Stimulated activated CD4-positive, alpha-beta T cell treated with anti-CD3 and anti-CD28 coated beads, Interleukin-2, amount 100 ng/mL, for 24 hours (primary cell): ENCODE measurements around the gene NTF4.
A peak's percentile ranks its signal among the peaks of the same experiment; 100 is the strongest.

Source experiments
- DNase-seq, 2 donors: peaks; one replicate each; pipeline ENCODE4 v3.0.0-alpha.2; 2020

The NTF4 gene, protein sequence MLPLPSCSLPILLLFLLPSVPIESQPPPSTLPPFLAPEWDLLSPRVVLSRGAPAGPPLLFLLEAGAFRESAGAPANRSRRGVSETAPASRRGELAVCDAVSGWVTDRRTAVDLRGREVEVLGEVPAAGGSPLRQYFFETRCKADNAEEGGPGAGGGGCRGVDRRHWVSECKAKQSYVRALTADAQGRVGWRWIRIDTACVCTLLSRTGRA

DNA sequence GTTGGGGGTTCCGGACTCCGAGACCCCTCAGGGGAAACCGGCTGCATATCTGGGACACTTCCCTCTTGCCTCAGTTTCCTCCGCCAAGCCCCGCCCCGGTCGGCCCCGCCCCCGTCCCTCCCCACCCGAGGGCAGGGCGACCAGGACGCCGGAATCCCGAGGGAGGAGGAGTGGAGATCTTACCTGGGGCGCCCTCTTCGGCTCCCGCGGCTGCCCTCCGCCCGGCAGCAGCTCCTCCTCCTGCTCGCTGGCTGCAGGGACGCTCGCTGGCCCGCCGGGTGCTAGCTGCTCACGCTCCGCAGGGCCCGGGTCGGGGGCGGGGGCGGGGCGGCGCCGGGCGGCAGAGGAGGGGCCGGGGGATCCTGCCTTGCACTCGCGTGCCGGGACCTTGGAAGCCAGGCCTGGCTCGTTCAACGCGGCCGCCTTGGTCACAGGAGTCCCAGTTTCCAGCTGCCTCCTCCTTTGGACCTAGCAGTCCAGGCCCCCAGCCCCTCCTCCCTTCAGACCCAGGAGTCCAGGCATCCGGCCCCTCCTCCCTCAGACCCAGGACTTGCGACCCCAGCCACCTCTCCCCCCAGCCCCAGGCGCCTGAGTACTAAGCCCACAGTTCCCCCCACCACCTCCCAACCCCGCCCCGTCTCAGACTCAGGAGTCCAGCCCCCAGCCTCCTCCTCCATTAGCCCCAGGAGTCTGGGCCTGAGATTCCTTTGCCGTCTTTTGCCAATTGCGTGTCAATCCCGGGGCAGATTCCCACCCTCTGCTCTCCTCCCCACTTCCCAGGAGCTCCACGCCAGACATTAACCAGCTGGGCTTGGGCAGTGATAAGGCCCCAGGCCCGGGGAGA is at the start of gene NTF4:
Gene NTF4, minus strand, starts transcription at position 51 of the 844 bp plus-strand sequence. CDS start 2,821 bp downstream, outside the sequence.
- DNase-seq, result no peak

DNA sequence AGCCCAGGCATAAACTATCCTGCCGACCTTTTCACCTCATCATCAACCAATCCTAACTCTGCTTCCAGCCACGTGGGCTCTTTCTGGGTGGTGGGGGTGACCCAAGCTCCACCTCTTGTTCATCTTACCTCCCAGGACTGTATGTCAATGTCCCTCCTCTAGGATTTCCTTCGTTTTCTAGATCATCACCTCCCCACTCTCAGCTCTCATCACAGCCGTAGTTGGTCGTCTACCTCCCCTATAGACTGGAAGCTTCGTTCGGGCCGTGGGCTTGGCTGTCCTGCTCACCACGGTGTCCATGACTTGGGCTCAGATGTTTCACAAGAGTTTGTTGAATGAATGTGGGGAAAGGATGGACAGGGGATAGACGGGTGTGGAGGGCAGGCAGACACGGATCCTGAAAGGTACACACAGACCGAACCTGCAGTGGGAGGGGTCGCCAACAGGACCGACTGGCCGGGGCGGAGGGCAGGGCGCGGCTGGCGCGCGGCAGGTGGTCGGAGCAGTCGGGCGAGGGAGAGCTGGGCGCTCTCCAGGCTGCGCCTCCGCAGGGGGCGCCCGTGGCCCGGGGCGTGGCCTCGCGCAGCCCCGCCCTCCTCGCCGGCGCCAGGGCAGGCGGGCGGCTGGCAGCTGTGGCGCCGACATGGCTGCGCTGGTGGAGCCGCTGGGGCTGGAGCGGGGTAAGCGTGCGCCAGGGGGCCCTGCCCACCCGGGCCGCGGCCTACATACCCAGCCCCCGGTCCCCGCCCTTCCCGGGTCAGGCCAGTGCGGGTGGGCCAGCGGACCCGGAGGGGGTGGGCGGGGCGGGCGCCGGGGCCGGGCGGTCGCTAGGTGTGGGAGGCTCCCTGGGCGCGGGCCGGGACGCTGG is 49.4 kb upstream of the NTF4 start, which contains the start of gene LIN7B:
Gene LIN7B, plus strand, starts transcription at position 609 of the 868 bp plus-strand sequence. Its CDS starts 35 bp downstream, at position 644.
- DNase-seq, result peak; percentile 70 to 75

DNA sequence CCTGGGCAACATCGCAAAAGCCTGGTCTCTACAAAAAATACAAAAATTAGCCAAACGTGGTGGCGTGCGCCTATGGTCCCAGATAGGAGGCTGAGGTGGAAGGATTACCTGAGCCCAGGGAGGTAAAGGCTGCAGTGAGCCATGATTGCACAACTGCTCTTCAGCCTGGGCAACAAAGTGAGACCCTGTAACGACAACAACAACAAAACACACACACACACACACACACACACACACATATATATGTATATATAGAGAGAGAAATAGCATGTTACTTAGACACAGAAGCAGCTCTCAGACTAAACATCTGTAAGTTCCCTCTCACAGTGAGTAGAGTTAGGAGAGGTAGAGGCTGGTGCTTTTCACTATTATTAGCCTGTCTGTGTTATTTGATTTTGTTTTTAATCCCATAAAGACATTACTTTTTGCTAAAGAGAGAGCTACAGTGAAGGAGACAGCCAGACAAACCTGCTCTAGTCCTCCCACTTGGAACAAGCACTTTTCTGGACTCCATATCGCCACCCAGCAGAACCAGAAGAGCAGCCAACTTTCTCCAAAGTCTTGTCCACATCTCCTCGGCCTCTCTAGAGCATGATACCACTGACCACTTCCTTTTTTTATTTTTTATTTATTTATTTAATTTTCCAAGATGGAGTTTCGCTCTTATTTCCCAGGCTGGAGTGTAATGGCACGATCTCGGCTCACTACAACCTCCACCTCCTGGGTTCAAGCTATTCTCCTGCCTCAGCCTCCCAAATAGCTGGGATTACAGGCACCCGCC is 46.8 kb upstream of the NTF4 start:
- DNase-seq, result no peak

DNA sequence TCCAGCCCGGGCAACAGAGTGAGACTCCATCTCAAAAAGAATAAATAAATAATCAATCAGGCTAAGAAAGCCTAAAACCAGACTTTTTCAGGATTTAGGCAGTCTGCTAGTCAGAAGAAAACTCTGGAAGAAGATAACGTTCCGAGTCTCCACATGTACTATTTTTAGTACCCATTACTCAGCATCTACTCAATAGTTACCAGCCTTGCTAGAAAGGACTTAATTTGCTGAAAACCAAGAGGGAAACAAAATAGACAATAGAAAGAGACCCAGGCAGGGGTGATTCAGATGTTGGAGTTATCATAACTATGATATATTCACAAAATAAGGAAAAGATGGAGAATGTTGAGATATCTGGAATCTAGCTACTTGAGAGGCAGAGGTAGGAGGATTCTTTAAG is 45.9 kb upstream of the NTF4 start:
- no peak for DNase-seq

DNA sequence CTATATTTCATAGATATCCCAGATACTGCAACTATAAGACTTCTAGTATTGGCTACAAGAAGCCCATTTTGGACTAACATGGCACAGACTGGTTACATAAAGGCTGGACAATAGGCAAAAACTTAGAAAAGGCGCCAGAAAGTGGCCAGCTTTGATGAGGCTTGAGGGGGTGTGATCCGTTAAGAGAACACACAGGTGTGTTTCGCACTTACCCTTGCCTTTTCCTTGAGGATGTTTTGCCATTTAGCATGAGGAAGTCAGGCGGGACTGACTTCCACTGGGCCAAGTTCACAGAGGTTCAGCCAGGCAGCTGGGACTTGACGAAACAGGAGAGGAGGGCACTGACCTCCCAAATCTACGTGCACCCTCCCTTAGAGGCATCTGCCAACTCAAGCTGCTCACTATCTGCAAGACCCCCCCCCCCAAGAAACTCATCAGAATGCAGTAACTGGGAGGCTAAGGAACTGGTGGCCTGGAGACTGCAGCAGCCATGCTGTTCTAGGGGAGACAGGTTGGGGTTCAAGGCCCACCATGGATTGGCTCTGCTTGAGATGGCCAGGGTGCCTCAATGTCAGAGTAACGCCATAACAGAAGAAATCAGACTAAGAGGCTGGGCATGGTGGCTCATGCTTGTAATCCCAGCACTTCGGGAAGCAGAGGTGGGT is 45.1 kb upstream of the NTF4 start:
- no peak for DNase-seq

DNA sequence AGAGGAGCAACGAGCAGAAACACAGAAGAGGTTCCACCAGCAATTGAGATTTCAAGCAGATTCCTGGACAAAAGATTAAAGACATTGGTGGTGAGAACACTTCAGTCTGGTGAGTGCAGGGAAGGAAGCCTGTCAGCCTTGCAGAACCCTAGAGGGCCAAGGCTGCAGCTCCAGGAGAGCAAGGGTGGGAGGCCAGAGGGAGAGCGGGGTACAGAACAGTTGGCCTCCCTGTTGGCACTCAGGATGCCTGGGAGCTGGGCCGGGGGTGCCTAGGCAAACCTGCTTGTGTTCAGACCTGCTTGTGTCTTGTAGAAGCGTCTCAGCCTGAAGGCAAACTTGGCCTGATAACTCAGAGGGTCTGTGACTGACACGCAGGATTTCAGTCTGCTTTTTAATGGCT is 44.4 kb upstream of the NTF4 start:
- DNase-seq, result no peak

DNA sequence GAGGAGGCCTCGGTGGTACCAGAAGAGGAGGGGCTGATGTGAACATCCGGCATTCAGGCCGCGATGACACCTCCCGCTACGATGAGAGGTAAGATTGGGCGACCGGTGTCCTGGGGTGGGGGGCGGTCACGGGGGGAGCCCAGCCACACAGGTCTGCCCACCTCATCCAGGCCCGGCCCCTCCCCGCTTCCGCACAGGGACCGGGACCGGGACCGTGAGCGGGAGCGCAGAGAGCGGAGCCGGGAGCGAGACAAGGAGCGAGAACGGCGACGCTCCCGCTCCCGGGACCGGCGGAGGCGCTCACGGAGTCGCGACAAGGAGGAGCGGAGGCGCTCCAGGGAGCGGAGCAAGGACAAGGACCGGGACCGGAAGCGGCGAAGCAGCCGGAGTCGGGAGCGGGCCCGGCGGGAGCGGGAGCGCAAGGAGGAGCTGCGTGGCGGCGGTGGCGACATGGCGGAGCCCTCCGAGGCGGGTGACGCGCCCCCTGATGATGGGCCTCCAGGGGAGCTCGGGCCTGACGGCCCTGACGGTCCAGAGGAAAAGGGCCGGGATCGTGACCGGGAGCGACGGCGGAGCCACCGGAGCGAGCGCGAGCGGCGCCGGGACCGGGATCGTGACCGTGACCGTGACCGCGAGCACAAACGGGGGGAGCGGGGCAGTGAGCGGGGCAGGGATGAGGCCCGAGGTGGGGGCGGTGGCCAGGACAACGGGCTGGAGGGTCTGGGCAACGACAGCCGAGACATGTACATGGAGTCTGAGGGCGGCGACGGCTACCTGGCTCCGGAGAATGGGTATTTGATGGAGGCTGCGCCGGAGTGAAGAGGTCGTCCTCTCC is 43.2 kb upstream of the NTF4 start:
- no peak for DNase-seq

DNA sequence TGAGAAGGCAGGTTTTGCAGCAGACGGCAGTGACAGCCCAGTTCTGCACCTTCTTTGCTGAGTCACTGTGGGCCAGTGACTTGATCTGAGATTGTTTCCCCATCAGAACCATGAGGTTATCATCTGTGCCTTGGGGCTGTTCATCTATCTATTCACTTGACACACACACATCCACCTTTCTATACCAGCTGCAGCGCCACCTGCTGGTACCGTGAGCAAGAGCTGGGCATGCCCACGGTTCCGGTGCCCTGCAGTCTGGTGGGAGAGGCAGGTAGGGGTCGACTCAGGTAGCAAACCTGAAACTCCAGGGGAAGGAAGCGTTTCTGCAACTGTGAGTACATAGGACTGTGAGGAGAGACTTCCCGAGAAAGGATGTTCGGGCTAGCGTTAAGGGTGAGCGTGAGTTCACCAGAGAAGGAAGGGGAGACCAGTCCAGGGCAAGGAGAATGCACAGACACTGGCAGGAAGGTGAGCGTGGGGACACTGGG is 42.1 kb upstream of the NTF4 start:
- DNase-seq, result peak; percentile 75 to 78

DNA sequence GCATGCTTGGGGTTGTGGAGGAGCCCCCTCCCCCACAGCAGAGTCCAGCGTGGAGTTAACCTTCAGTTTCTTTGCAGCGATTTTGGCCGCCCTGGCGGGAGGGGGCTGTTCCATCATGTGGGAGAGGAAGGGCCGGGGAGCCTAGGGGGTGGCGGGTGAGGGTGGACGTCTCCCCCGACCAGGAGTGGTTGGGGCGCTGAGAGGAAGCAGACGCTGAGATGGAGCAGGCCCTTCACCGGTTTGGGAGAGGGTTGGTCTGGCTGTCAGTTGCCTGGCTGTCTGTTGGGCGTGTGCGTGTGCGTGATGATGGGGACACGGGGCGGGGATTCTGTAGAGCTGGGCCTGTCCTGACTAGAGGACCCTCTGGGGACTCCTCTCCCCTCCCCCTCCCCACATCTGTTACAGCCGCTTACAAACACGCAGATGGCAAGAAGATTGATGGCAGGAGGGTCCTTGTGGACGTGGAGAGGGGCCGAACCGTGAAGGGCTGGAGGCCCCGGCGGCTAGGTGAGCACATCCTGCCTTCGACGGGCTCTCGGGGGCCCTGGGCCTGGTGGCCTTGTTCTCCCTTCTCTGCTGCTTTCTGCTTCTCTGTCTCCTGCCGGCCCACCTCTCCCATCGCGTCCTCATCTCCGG is 39.7 kb upstream of the NTF4 start:
- no peak for DNase-seq

DNA sequence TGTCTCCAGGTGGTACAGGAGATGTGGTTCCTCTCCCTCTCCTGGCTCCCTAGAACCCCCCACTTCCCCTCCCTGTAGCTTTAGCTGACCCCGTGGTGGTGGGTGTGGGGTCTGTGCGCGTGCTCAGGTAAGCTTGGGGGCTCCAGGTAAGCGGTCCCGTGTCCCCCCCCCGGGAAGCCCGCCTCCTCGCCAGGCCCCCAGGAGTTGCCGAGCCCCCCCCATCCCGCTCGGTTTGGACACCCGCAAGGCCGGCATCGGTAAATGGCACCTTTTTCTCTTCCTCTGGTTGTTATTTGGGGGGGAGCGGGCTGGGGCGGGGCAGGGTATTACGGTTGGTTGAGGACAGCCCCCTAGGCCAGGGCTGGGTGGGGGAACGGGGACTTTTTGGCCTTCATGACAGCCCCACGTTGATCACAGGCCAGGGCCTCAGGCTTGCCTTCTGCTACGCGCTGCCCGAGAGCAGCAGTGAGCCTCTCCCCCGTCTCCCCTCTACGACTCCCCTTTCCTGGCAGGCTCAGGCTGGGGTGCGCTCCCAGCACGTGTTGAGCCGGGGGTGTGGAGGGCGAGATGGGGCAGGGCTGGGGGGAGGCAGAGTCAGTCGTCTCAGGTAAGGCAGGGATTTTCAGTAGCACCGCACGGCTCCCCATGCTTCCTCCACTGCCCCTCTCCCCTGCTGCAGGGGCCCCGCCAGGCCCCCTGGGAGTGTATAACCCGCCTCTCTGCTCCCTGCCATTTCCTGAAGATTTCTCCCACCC is 38.9 kb upstream of the NTF4 start:
- no peak for DNase-seq

DNA sequence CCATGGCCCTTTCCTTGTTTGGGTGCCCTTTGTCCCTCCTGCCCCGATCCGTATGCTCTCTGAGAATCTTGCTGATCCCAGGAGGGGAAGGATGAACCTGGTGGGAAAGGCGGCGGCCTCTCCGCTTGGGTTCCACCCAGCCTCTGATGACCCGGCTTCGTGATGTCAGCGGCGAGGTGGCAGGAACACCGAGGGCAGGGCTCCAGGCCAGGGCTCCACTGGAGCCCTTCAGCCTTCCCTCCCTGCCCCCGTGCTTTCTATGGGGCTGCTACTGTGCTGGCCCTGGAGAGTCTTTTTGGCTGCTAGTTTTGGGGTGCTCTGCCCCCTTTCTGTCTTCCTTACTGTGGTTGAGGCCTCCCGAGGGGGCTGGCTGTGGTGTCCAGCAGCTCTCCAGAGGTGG is 37.7 kb upstream of the NTF4 start:
- DNase-seq, result no peak

DNA sequence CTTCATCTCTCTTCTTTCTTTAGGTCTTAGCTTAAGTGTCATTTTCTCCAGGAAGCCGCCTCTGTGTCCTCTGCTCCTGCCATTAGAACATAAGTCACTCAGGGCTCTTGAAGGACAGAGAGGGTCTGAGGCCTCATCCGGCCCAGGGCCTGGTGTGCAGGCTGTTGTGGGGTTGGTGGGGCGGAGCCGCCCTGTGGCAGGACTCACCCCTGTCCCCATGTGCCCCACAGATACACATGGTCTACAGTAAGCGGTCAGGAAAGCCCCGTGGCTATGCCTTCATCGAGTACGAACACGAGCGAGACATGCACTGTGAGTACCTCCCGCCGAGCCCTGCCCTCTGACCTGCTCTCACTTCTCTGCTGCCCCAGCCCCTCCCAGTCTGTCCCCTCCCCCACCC is 36.5 kb upstream of the NTF4 start:
- no peak for DNase-seq

DNA sequence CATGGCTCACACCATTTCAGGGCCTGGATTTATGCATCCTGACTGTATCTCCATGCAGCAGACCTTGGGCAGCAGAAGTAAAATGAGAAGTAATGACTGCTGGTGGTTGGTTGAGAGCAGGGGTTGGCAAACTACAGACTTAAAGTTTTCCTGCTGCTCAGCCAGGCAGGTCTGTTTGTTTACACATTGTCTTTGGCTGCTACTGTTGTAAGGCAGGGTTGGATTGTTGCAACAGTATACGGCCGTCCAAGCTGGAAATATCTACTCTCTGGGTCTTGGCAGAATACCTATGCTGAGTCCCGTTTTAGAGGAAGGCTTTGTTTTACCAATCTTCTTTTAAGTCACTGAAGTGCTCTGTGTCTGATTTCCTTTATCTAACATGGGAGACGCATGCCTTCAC is 34.2 kb upstream of the NTF4 start:
- DNase-seq, result no peak

DNA sequence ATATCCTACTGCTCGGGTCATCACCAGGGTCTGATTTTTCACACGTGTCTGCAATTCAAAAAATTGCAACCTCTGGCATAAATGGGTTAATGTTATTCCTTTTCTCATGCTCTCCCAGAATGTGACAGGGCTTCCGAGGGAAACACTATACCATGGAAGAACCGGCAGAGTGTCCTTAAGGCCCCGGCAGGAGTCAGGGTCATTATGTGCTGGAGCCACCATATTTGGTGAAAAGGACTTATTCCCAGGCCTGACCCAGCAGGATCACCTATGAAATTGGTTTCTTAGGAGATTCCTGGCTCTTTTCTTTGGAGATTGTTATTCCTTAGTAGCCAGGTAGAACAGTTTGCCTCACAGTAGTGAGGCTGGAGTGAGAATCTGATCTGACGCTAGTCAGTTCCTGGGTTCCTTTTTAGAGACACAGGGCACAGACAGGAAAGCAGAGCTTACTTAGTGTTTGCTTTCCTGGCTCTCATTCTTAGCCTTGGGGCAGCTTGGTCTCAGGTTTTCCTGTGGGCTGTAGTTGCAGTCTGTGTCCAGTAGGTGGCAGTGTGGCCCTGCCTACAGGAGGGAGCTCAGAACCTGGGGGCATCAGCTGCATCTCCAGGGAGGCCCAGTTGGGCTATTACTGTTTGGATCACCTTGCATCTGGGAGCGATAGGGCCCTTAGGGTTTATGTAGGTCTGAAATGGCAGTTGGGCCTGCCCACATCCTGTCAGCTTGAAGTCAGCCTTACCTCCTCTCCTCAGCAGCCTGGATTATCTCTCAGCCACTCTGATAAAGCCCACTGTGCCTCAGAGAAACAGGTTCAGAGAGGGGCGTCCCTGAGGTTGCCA is 33.1 kb upstream of the NTF4 start:
- DNase-seq, result peak; percentile 71 to 74

DNA sequence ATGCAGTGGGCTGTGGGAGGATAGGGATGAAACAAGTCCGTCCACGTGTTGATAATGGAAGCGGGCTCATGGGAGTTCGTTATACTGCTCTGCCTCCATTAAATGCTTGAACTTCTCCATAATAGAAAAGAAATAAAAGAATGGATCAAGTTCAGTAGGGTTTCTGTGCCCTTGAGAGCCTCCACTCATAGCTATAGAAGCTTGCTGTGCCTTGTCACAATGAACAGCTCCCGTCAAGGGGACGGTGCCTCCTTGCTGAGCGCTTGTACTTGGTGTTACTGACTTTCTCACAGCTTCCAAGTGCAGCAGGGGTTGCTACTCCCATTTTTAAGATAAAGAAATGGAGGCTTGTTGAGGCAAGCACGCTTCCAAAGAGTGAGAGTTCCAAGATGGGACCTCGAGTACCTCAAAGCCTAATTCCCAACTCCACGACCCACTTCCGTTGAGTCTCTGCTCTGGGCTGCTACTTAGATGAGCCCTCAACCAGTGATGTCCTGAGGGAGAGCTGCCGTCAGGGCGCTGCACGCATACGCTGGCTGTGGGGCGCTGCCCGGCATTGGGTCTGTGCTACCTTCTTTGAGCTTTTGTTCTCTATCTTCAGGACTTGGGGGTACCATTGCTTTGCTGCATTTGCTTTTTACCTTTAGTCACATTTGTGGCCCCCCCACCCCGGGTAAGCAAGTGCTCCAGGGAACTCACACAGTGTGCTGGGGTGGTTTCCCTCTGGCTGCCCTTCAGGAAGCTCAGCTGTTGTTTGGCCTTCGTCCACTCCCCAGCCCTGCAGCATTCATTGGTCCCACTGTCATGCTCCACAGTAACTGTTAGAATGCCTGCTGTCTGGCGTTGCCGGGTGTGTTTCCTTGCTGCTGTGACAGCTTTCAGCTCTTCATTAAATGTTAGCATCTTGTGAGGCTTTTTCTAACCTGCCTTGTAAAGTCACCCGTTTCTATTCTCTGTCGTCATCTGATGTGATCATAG is 30.2 kb upstream of the NTF4 start:
- no peak for DNase-seq

DNA sequence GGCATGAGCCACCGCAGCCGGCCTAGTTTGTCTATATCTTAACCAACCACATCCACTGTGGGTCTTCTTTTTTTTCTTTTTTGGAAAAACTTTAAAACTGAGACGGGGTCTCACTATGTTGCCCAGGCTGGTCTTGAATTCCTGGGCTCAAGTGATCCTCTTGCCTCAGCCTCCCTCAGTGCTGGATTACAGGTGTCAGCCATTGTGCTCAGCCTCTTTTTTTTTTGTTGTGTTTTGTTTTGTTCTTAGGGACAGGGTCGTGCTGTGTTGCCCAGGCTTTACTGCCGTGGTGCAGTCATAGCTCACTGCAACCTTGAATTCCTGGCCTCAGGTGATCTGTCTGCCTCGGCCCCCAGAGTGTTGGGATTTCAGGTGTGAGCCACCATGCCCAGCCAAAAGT is 28.1 kb upstream of the NTF4 start:
- no peak for DNase-seq

DNA sequence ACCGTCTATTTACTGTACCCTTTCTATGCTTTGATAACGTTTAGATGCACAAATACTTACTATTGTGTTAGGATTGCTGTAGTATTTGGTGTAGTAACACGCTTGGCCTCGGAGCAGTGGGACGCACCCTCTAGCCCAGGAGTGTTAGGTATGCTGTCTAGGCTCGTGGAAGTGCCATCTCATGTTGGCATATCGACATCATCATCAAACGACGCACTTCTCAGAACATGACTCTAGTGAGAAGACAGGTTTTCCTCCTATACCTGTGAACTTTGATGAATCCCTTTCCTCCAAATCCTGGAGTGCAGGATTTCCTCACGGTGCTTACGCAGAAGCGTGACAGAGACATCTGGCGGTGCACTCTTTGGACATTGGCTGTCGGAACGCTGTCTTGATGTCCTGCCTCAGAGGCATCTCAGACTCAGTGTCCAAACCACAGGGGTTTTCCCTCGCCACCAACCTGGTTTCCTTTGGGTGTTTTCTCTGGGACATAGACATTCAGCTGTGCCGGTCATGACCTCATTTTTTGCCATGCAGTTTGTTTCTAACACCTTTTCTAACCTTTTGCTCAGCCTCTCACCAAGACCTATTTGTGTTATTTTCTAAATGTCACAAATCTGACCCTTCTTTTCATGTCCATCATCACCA is 26.9 kb upstream of the NTF4 start:
- DNase-seq, result no peak
